Measurements from ENCODE around the gene COL18A1. TPM values are rescaled to one million over a fixed set of nuclear protein-coding genes. Genes with fewer than 3 reads are reported as not detected.

COL18A1 gene
- total and polyA plus RNA-seq, 2 donors: 18.9 to 58.6 TPM

DNA sequence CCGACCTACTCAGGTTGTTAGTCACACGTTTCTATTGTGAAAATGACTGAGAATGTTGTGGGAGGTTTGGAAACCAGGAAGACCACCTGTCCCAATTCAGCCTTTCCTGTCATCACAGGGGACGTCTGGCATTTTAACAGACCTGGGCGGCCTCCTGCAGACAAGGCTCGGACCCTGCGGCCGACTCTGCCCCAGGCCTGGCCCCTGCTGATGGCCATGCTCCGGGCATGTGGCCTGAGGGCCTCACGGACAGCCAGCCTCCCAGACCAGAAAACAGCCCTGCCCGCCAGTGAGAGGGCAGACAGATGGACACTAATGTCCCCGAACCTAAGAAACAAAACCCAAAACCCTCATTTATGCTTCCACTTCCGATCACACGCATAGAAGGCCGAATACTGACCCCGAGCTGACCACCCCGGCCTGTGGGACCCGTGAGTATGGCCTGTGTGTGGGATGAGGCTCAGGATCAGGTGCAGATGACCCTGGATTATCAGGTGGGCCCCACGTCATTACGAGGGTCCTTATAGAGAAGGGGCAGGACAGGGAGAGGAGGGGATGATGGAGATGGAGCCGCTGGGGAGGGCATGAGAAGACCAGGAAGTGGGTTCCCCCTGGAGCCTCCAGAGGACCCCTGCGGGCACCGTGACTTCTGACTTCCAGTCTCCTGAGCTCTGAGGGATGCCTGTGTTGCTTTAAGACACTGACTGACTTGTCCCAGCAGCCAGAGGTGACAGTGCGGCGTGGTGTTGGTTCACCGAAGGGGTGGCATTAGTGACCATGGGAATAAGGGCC, 9.6 kb downstream of the COL18A1 start:
- WGBS: 94% methylated on average over 25 of the region's 25 CpGs
- Histone ChIP-seq H3K9me3 (ENCODE audit: control insufficient read depth in 2 of 2, insufficient read depth in 1 of 2, low read length in 1 of 2) (no peaks in the 10 kb centered on the region), H3K27me3 (ENCODE audit: control insufficient read depth in 2 of 2, insufficient read depth in 1 of 2, low read length in 1 of 2) (peaks cover 0 to 29% of the 10 kb centered on the region in 2 donors), H3K4me1 (ENCODE audit: control insufficient read depth in 2 of 2, insufficient read depth in 2 of 2, low read length in 2 of 2) (peaks cover 0 to 18% of the 10 kb centered on the region in 2 donors), H3K4me3 (ENCODE audit: low read length in 2 of 2) (no peak overlapping the region), H3K27ac (ENCODE audit: low read depth in 1 of 2, low read length in 1 of 2) (no peak overlapping the region), H3K36me3 (ENCODE audit: control insufficient read depth in 2 of 2, insufficient read depth in 2 of 2, low read length in 1 of 2) (no peaks in the 10 kb centered on the region)
- DNase-seq (ENCODE audit: low read depth in 6 of 9, low spot score in 9 of 9): no peak

DNA sequence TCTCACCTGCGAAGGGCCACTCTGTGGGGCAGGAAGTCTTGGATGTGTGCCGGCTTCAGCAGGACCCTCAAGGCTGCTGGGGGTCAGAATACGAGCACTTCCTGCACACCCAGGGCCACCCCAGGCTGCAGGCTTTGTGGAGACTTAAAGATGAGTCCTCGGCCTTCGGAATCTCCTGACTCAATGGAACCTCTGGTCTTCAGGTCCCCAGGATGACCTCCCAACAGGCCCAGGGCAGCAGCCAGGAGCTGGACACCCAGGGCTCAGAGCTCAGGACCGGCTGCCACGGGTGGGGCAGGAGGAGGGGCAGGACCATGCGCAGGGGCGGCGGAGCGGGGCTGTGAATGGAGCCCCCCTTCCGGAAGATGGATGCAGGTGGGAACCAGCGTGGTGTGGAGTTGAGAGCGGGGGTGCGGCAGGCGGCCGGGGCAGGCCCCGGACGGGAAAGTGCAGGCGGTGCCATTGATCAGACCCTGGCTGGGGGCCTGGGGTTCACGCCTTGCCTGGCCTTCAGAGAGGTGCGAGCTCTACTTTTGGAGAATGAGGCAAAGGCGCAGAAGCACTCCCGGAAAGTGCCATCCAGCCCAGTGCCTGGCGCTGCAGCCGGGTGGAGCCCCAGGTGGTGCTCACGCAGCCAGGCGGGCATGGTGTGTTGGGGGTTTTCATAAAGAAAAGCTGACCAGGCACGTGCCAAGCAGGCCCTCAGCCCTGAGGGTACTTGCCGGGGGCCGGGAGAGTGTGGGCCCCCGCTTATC, 10.4 kb downstream of the COL18A1 start:
- 96% methylated on average over 32 of the region's 32 CpGs for WGBS

DNA sequence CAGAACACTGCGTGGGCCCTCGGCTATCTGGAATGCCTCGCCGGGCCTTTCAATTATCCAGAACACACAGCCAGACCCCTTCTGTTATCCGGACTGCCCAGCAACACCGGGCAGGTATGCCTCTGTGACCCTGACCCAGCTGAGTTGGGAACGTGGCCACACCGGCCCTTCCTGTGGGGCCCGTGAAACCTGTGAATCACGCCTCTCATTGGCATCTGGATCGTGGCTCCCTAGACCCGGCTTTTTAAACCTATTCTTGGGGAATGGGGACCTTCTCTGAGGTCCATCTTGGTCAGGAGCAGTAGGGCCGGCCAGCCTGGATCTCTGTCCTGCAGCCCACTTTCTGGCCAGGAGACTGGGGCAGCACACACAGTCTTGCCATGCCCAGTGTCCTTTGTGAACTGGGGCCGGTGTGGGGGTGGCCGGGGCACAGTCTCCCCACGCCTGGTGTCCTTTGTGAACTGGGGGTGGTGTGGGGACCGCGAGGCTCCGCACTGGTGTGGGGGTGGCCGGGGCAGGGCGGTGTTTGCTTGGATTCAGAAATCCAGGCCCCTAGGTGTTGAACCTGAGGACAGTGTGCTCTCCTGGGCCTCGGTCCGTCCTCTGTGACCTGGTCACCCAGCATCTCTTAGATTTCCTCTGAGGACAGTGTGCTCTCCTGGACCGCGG, 11.1 kb downstream of the COL18A1 start:
- DNase-seq (ENCODE audit: low read depth in 6 of 9, low spot score in 9 of 9): no peak
- H3K27me3 ChIP-seq (ENCODE audit: control insufficient read depth in 2 of 2, insufficient read depth in 1 of 2, low read length in 1 of 2): peaks cover 0 to 18% of the 10 kb centered on the region in 2 donors
- 93% methylated on average over 25 of the region's 25 CpGs for WGBS
- H3K36me3 ChIP-seq (ENCODE audit: control insufficient read depth in 2 of 2, insufficient read depth in 2 of 2, low read length in 1 of 2): no peaks in the 10 kb centered on the region
- H3K27ac ChIP-seq (ENCODE audit: low read depth in 1 of 2, low read length in 1 of 2): no peak overlapping the region
- H3K4me3 ChIP-seq (ENCODE audit: low read length in 2 of 2): no peak overlapping the region
- peaks cover 0 to 13% of the 10 kb centered on the region in 2 donors for H3K4me1 ChIP-seq (ENCODE audit: control insufficient read depth in 2 of 2, insufficient read depth in 2 of 2, low read length in 2 of 2)
- H3K9me3 ChIP-seq (ENCODE audit: control insufficient read depth in 2 of 2, insufficient read depth in 1 of 2, low read length in 1 of 2): no peaks in the 10 kb centered on the region

More for the DNA sequence above, 10.4 kb downstream of the COL18A1 start:
- no peaks in the 10 kb centered on the region for H3K9me3 ChIP-seq (ENCODE audit: control insufficient read depth in 2 of 2, insufficient read depth in 1 of 2, low read length in 1 of 2)
- H3K36me3 ChIP-seq (ENCODE audit: control insufficient read depth in 2 of 2, insufficient read depth in 2 of 2, low read length in 1 of 2): no peaks in the 10 kb centered on the region
- no peak overlapping the region for H3K27ac ChIP-seq (ENCODE audit: low read depth in 1 of 2, low read length in 1 of 2)
- H3K27me3 ChIP-seq (ENCODE audit: control insufficient read depth in 2 of 2, insufficient read depth in 1 of 2, low read length in 1 of 2): peaks cover 0 to 23% of the 10 kb centered on the region in 2 donors
- DNase-seq (ENCODE audit: low read depth in 6 of 9, low spot score in 9 of 9): no peak
- H3K4me1 ChIP-seq (ENCODE audit: control insufficient read depth in 2 of 2, insufficient read depth in 2 of 2, low read length in 2 of 2): peaks cover 0 to 18% of the 10 kb centered on the region in 2 donors
- no peak overlapping the region for H3K4me3 ChIP-seq (ENCODE audit: low read length in 2 of 2)

DNA sequence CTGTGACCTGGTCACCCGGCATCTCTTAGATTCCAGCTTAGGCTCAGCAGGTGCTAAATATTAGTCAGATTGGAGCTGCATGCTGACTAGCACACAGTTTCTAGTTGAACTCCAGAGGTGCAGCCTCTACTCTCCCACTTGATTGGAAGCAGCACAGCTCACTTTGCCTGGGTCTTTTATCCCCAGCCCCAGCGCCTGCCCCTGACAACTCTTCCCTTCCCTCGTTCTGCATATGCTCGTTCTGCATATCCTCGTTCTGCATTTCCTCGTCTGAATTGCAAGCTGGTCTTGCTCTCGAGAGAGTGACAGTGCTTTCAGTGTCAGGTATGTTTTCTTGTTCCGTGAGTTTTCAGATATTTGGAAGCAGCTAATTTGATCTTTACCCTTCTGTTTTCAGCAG, 11.7 kb downstream of the COL18A1 start:
- Histone ChIP-seq H3K4me1 (ENCODE audit: control insufficient read depth in 2 of 2, insufficient read depth in 2 of 2, low read length in 2 of 2) (peaks cover 0 to 9% of the 10 kb centered on the region in 2 donors), H3K9me3 (ENCODE audit: control insufficient read depth in 2 of 2, insufficient read depth in 1 of 2, low read length in 1 of 2) (no peaks in the 10 kb centered on the region), H3K27me3 (ENCODE audit: control insufficient read depth in 2 of 2, insufficient read depth in 1 of 2, low read length in 1 of 2) (peaks cover 0 to 15% of the 10 kb centered on the region in 2 donors), H3K36me3 (ENCODE audit: control insufficient read depth in 2 of 2, insufficient read depth in 2 of 2, low read length in 1 of 2) (no peaks in the 10 kb centered on the region), H3K27ac (ENCODE audit: low read depth in 1 of 2, low read length in 1 of 2) (no peak overlapping the region), H3K4me3 (ENCODE audit: low read length in 2 of 2) (no peak overlapping the region)
- 70% methylated on average over 8 of the region's 8 CpGs for WGBS
- no peak for DNase-seq (ENCODE audit: low read depth in 6 of 9, low spot score in 9 of 9)

DNA sequence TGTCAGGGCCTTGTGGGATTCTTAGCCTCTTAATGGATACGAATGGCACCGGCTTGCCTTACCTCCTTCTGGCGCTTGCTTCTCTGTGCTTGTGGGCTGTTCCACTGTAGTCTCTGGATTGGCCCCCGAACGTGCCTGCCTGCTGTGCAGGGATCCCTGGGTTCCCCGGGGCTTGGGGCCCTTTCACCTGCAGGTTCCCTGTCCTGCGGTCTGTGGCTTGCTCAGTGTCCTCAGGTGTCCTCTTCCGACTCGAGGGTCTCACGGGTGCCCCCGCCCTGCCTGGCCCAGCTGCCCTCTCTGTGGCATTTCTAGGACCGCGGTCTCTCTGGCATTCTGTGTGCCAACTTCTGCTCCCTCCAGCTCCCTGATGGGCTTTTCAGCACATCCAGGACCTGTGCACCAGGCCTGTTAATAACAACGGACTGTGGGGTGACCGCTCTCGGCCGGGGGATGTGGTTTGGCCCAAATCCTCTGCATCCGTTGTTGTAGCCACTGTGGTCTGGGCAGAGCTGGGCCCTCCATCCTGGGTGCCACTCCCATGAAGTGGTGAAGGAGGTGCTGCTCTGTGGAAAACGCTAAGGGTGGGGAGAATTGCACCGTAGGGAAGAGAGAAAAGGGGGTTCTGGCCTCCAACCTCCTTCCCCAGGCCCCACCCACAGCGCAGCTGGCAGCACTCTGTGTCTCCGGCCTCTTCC, 12.4 kb downstream of the COL18A1 start:
- Histone ChIP-seq H3K27ac (ENCODE audit: low read depth in 1 of 2, low read length in 1 of 2) (no peak overlapping the region), H3K4me1 (ENCODE audit: control insufficient read depth in 2 of 2, insufficient read depth in 2 of 2, low read length in 2 of 2) (peaks cover 0 to 9% of the 10 kb centered on the region in 2 donors), H3K9me3 (ENCODE audit: control insufficient read depth in 2 of 2, insufficient read depth in 1 of 2, low read length in 1 of 2) (no peaks in the 10 kb centered on the region), H3K27me3 (ENCODE audit: control insufficient read depth in 2 of 2, insufficient read depth in 1 of 2, low read length in 1 of 2) (peaks cover 0 to 15% of the 10 kb centered on the region in 2 donors), H3K36me3 (ENCODE audit: control insufficient read depth in 2 of 2, insufficient read depth in 2 of 2, low read length in 1 of 2) (no peaks in the 10 kb centered on the region), H3K4me3 (ENCODE audit: low read length in 2 of 2) (no peak overlapping the region)
- WGBS: 92% methylated on average over 22 of the region's 22 CpGs
- DNase-seq (ENCODE audit: low read depth in 6 of 9, low spot score in 9 of 9): no peak

- 95% methylated on average over 20 of the region's 20 CpGs for WGBS
- Histone ChIP-seq H3K27me3 (ENCODE audit: control insufficient read depth in 2 of 2, insufficient read depth in 1 of 2, low read length in 1 of 2) (peaks cover 0 to 10% of the 10 kb centered on the region in 2 donors), H3K9me3 (ENCODE audit: control insufficient read depth in 2 of 2, insufficient read depth in 1 of 2, low read length in 1 of 2) (no peaks in the 10 kb centered on the region), H3K4me1 (ENCODE audit: control insufficient read depth in 2 of 2, insufficient read depth in 2 of 2, low read length in 2 of 2) (peaks cover 0 to 8% of the 10 kb centered on the region in 2 donors), H3K4me3 (ENCODE audit: low read length in 2 of 2) (no peak overlapping the region), H3K36me3 (ENCODE audit: control insufficient read depth in 2 of 2, insufficient read depth in 2 of 2, low read length in 1 of 2) (no peaks in the 10 kb centered on the region), H3K27ac (ENCODE audit: low read depth in 1 of 2, low read length in 1 of 2) (no peak overlapping the region)
- no peak for DNase-seq (ENCODE audit: low read depth in 6 of 9, low spot score in 9 of 9)
Observed at GRCh38 chr21:45417951-45418300, 13.0 kb downstream of the COL18A1 start.

DNA sequence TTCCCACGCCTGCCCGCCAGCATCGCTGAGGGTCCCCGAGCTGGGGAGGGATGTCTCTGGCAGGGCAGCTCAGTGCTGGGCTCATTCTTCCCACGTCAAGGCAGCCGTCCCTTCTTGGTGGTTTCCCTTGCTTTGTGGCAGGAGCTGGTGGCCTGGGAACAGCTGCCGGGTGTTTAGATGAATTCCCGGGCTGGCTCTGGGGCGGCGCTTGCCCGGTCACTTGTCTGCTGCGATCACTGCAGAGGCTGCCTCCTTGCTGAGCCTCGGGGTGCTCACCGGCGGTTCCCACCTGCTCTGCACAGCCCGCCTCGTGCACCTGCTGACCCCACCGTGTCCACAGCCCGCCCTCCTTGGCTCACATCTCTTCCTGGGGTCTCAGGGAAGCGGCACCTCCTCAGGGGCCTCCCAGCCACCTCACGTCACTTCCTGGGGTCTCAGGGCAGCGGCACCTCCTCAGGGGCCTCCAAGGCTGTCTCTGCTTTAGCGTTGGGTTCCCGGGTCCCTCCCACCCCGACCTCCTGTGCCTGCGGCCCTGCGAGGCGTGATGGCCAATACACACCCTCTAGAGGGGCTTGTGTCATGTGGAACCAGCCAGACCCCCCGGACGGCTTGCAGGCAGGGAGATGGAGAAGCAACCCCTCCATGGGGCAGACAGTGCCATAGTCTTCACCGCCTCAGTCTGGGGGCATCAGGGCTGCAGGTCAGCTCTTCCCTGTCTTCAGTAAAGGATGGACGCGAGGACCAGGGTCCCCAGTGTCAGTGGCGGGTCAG, 13.5 kb downstream of the COL18A1 start:
- H3K36me3 ChIP-seq (ENCODE audit: control insufficient read depth in 2 of 2, insufficient read depth in 2 of 2, low read length in 1 of 2): no peaks in the 10 kb centered on the region
- DNase-seq (ENCODE audit: low read depth in 6 of 9, low spot score in 9 of 9): no peak
- no peaks in the 10 kb centered on the region for H3K9me3 ChIP-seq (ENCODE audit: control insufficient read depth in 2 of 2, insufficient read depth in 1 of 2, low read length in 1 of 2)
- no peak overlapping the region for H3K4me3 ChIP-seq (ENCODE audit: low read length in 2 of 2)
- WGBS: 87% methylated on average over 34 of the region's 34 CpGs
- H3K27ac ChIP-seq (ENCODE audit: low read depth in 1 of 2, low read length in 1 of 2): no peak overlapping the region
- H3K4me1 ChIP-seq (ENCODE audit: control insufficient read depth in 2 of 2, insufficient read depth in 2 of 2, low read length in 2 of 2): peaks cover 0 to 3% of the 10 kb centered on the region in 2 donors
- peaks cover 0 to 8% of the 10 kb centered on the region in 2 donors for H3K27me3 ChIP-seq (ENCODE audit: control insufficient read depth in 2 of 2, insufficient read depth in 1 of 2, low read length in 1 of 2)

DNA sequence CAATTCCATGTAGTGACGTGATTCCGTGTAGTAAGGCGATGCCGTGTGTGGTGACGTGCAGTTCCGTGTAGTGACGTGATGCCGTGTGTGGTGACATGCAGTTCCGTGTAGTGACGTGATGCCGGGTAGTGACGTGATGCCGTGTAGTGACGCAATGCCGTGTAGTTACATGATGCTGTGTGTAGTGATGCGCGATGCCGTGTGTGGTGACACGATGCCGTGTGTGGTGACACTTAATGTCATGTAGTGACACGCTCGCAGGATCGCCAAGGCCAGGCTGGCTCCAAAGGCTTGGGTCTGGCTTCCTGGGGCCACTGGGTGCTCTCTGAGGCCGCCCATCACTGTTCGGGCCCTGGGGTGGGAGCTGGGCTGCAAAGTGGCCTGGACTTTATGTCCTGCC, 14.2 kb downstream of the COL18A1 start:
- Histone ChIP-seq H3K9me3 (ENCODE audit: control insufficient read depth in 2 of 2, insufficient read depth in 1 of 2, low read length in 1 of 2) (no peaks in the 10 kb centered on the region), H3K4me3 (ENCODE audit: low read length in 2 of 2) (no peak overlapping the region), H3K36me3 (ENCODE audit: control insufficient read depth in 2 of 2, insufficient read depth in 2 of 2, low read length in 1 of 2) (no peaks in the 10 kb centered on the region), H3K4me1 (ENCODE audit: control insufficient read depth in 2 of 2, insufficient read depth in 2 of 2, low read length in 2 of 2) (no peaks in the 10 kb centered on the region), H3K27me3 (ENCODE audit: control insufficient read depth in 2 of 2, insufficient read depth in 1 of 2, low read length in 1 of 2) (peaks cover 0 to 5% of the 10 kb centered on the region in 2 donors), H3K27ac (ENCODE audit: low read depth in 1 of 2, low read length in 1 of 2) (no peak overlapping the region)
- 97% methylated on average over 25 of the region's 25 CpGs for WGBS
- no peak for DNase-seq (ENCODE audit: low read depth in 6 of 9, low spot score in 9 of 9)
